ENCODE results near the gene EHBP1.

DNA sequence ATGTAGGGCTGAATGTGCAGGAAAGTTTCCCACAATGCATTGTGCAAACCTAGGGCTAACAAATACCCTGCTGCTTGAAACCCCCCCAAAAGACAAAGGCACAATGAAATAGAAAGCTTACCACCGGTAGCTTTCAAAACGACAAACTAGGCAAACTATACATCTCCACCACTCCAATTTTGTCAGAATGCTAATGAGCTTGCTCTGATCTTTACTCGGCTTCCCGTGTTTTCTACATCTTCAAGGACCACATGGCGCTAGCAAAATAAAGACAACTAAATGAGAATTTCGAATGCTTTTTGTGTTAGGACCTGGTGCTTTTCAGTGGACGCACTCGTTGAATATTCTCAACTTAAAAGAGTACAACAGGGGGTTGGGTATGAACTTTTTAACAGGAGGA is 307.9 kb downstream of the EHBP1 start:
- TF ChIP-seq POLR2A (IDR thresholded peaks at IDR 0.05): no peak
- TF ChIP-seq, protein P1, sequence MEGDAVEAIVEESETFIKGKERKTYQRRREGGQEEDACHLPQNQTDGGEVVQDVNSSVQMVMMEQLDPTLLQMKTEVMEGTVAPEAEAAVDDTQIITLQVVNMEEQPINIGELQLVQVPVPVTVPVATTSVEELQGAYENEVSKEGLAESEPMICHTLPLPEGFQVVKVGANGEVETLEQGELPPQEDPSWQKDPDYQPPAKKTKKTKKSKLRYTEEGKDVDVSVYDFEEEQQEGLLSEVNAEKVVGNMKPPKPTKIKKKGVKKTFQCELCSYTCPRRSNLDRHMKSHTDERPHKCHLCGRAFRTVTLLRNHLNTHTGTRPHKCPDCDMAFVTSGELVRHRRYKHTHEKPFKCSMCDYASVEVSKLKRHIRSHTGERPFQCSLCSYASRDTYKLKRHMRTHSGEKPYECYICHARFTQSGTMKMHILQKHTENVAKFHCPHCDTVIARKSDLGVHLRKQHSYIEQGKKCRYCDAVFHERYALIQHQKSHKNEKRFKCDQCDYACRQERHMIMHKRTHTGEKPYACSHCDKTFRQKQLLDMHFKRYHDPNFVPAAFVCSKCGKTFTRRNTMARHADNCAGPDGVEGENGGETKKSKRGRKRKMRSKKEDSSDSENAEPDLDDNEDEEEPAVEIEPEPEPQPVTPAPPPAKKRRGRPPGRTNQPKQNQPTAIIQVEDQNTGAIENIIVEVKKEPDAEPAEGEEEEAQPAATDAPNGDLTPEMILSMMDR (IDR thresholded peaks at IDR 0.05): no peak

Measured in uterus (tissue), 2 donors.